Measurements from ENCODE around the gene NDUFB7. TPM values are rescaled to one million over a fixed set of nuclear protein-coding genes. Genes with fewer than 3 reads are reported as not detected.

Gene NDUFB7
- total and polyA plus RNA-seq, 2 of the 8 experiments (the other 6 are each of a cell fraction or from before 2014, with no cell fraction given): 151 to 740 TPM

GRCh38 chr19:14603990-14604387 is 32.1 kb upstream of the NDUFB7 start:
- Histone ChIP-seq H3K4me1 (replicated peaks in 1 of 4; ENCODE audit: control insufficient read depth in 3 of 4, insufficient read depth in 4 of 4, low read length in 3 of 4) (no peaks in the 10 kb centered on the region), H3K14ac (ENCODE audit: insufficient read length) (no peak overlapping the region), H3K79me1 (ENCODE audit: low read depth, low read length) (no peaks in the 10 kb centered on the region), H3K79me2 (ENCODE audit: control insufficient read depth in 1 of 2, insufficient read depth in 2 of 2, low read length in 2 of 2) (no peaks in the 10 kb centered on the region), H3K4ac (replicated peaks; ENCODE audit: insufficient read length, low read depth, low read length) (no peak overlapping the region), H3K27ac (ENCODE audit: low read depth, low read length) (no peak overlapping the region), H2BK15ac (ENCODE audit: low read length) (no peak overlapping the region), H3K9ac (replicated peaks in 1 of 4; ENCODE audit: extremely low read depth in 1 of 4, low read depth in 3 of 4, low read length in 3 of 4) (no peak overlapping the region), H4K8ac (ENCODE audit: extremely low read depth, insufficient read depth, low read length) (no peak overlapping the region), H2BK20ac (ENCODE audit: low read length) (no peak overlapping the region), H3K9me3 (ENCODE audit: insufficient read depth in 2 of 2, low read depth in 1 of 2, low read length in 1 of 2) (peaks cover 32 to 45% of the 10 kb centered on the region in 2 experiments), H2BK12ac (ENCODE audit: low read depth, low read length) (no peak overlapping the region), H3K4me2 (ENCODE audit: insufficient read depth in 1 of 2, low read depth in 2 of 2, low read length in 2 of 2) (no peak overlapping the region), H3K36me3 (ENCODE audit: control insufficient read depth in 2 of 4, insufficient read depth in 4 of 4, low read length in 3 of 4) (no peaks in the 10 kb centered on the region), H3K27me3 (replicated peaks in 1 of 4; ENCODE audit: control insufficient read depth in 3 of 4, extremely low read depth in 1 of 4, insufficient read depth in 3 of 4, low read length in 3 of 4) (no peaks in the 10 kb centered on the region), H4K5ac (ENCODE audit: insufficient read length, low read depth, low read length) (no peak overlapping the region), H4K91ac (replicated peaks; ENCODE audit: insufficient read length, low read length) (no peak overlapping the region), H3K18ac (ENCODE audit: extremely low read depth, low read length) (no peak overlapping the region), H2AFZ (ENCODE audit: low read length) (no peak overlapping the region), H2BK120ac (replicated peaks; ENCODE audit: low read depth, low read length) (no peak overlapping the region), H2BK5ac (ENCODE audit: low read depth, low read length) (no peak overlapping the region), H4K20me1 (replicated peaks in 1 of 2; ENCODE audit: control insufficient read depth in 1 of 2, insufficient read depth in 2 of 2, low read length in 2 of 2) (no peaks in the 10 kb centered on the region), H3K23ac (ENCODE audit: insufficient read length) (no peak overlapping the region), H3K4me3 (ENCODE audit: extremely low read depth in 1 of 4, insufficient read depth in 2 of 4, low read depth in 3 of 4, low read length in 4 of 4) (no peak overlapping the region), H3K23me2 (ENCODE audit: low read depth, low read length) (no peaks in the 10 kb centered on the region), H2AK5ac (ENCODE audit: low read depth, low read length) (no peak overlapping the region), H3K56ac (replicated peaks; ENCODE audit: insufficient read length, low read depth, low read length) (no peak overlapping the region)
- ChIA-PET POLR2A (ENCODE audit: partially characterized antibody) (no interaction called here), CTCF (ENCODE audit: partially characterized antibody) (no interaction called here)
- TF ChIP-seq, protein P1, sequence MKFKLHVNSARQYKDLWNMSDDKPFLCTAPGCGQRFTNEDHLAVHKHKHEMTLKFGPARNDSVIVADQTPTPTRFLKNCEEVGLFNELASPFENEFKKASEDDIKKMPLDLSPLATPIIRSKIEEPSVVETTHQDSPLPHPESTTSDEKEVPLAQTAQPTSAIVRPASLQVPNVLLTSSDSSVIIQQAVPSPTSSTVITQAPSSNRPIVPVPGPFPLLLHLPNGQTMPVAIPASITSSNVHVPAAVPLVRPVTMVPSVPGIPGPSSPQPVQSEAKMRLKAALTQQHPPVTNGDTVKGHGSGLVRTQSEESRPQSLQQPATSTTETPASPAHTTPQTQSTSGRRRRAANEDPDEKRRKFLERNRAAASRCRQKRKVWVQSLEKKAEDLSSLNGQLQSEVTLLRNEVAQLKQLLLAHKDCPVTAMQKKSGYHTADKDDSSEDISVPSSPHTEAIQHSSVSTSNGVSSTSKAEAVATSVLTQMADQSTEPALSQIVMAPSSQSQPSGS (IDR thresholded peaks at IDR 0.05; ENCODE audit: low read length): no peak
- TF ChIP-seq BCL11A (IDR thresholded peaks at IDR 0.05; ENCODE audit: low read depth in 2 of 2, low read length in 2 of 2) (no peak), RFX5 (IDR thresholded peaks at IDR 0.05; ENCODE audit: borderline replicate concordance, low read depth, low read length) (no peak), CHD1 (IDR thresholded peaks at IDR 0.05; ENCODE audit: low read depth, low read length) (no peak), NRF1 (IDR thresholded peaks at IDR 0.05; ENCODE audit: low read depth, low read length) (no peak), CBX8 (IDR thresholded peaks at IDR 0.05; ENCODE audit: borderline replicate concordance, low read depth, low read length) (no peak), SIRT6 (IDR thresholded peaks at IDR 0.05; ENCODE audit: low read length) (no peak), GABPA (IDR thresholded peaks at IDR 0.05; ENCODE audit: borderline replicate concordance, insufficient read depth, low read length) (no peak), EZH2 (IDR thresholded peaks at IDR 0.05; ENCODE audit: low read depth, low read length, severe bottlenecking) (no peak), CEBPB (IDR thresholded peaks at IDR 0.05; ENCODE audit: low read depth, low read length) (no peak), SAP30 (IDR thresholded peaks at IDR 0.05; ENCODE audit: insufficient read depth, insufficient replicate concordance, low read length) (no peak)
- 96% methylated on average over 2 of the region's 2 CpGs; no CpG with 5 or more reads in 1 of the 2 experiments for WGBS, 2 experiments (ENCODE audit: extremely low coverage in 1 of 2, insufficient coverage in 1 of 2, insufficient read length in 1 of 2, insufficient replicate concordance in 2 of 2, low coverage in 1 of 2, low lambda C conversion rate in 2 of 2, missing lambda C conversion rate in 1 of 2)
- FAIRE-seq: no peak
- no peak for DNase-seq (ENCODE audit: low read depth in 1 of 2, low spot score in 2 of 2)

All from H1 (cell line).